ENCODE data around the gene ELMO1. TPM values are rescaled to one million over a fixed set of nuclear protein-coding genes. Genes with fewer than 3 reads are reported as not detected.

The ELMO1 gene
- total and polyA plus RNA-seq, 2 of the 13 experiments (the other 11 are each of a cell fraction or from before 2014, with no cell fraction given): 0.11 to 0.17 TPM

GRCh38 chr7:37153376-37153775 lies 295.3 kb downstream of the ELMO1 start:
- in situ Hi-C loops (cut with HindIII; ENCODE audit: extremely low pct_ligation_motif_present, low pct_unique_long_range_greater_than_20kb): no loop called here
- Histone ChIP-seq H3K27me3 (ENCODE audit: control insufficient read depth in 1 of 2, insufficient read depth in 2 of 2, low read length in 2 of 2) (no peaks in the 10 kb centered on the region), H4K20me1 (ENCODE audit: insufficient read depth, low read length) (no peaks in the 10 kb centered on the region), H3K4me2 (ENCODE audit: low read depth, low read length) (no peak overlapping the region), H3K4me3 (replicated peaks in 1 of 3; ENCODE audit: insufficient read depth in 1 of 3, low read depth in 2 of 3, low read length in 3 of 3) (no peak overlapping the region), H2AFZ (ENCODE audit: low read length) (no peak overlapping the region), H3K27ac (ENCODE audit: extremely low read length, insufficient read depth, low read length) (no peak overlapping the region), H3K79me2 (ENCODE audit: insufficient read depth, low read length) (no peaks in the 10 kb centered on the region), H3K4me1 (ENCODE audit: insufficient read depth, low read length) (peaks cover 49% of the 10 kb centered on the region), H3K9ac (ENCODE audit: insufficient read depth, low read depth, low read length) (no peak overlapping the region), H3K9me3 (ENCODE audit: low read length) (peaks cover 4% of the 10 kb centered on the region; the same call in 1 of the 2 replicates), H3K36me3 (replicated peaks in 1 of 2; ENCODE audit: control insufficient read depth in 1 of 2, insufficient read depth in 2 of 2, low read length in 2 of 2) (no peaks in the 10 kb centered on the region)
- TF ChIP-seq NAIF1 (CRISPR knock-in tag; IDR thresholded peaks at IDR 0.05; ENCODE audit: borderline replicate concordance) (no peak), FOXA1 (IDR thresholded peaks at IDR 0.05) (no peak), FOXA1 (CRISPR knock-in tag; IDR thresholded peaks at IDR 0.05) (0 out of 2 replicates have a peak, but pooled peaks have one; percentile 23)
- FAIRE-seq (no peak), ATAC-seq (no peak), DNase-seq (ENCODE audit: low spot score) (no peak)
- BruUV-seq (replicated peaks): no TSS peak
- ChIA-PET POLR2A (no interaction called here), CTCF (ENCODE audit: low intra/inter-chr PET ratio, low total read pairs) (no interaction called here)
- intact Hi-C loops (cut with micrococcal nuclease; ENCODE audit: unreplicated experiment): loop anchor here (5.0 kb wide), 1 partner anchor 36 kb away; no protein-coding TSS in a partner anchor
- WGBS (ENCODE audit: low lambda C conversion rate): 82% methylated on average over 3 of the region's 6 CpGs

- Histone ChIP-seq H3K79me2 (ENCODE audit: insufficient read depth, low read length) (no peaks in the 10 kb centered on the region), H3K4me3 (replicated peaks in 1 of 3; ENCODE audit: insufficient read depth in 1 of 3, low read depth in 2 of 3, low read length in 3 of 3) (no peak overlapping the region), H3K27ac (ENCODE audit: extremely low read length, insufficient read depth, low read length) (peak overlapping the region; percentile 4), H3K9ac (ENCODE audit: insufficient read depth, low read depth, low read length) (no peak overlapping the region), H3K4me2 (ENCODE audit: low read depth, low read length) (no peak overlapping the region), H3K36me3 (replicated peaks in 1 of 2; ENCODE audit: control insufficient read depth in 1 of 2, insufficient read depth in 2 of 2, low read length in 2 of 2) (no peaks in the 10 kb centered on the region), H3K27me3 (ENCODE audit: control insufficient read depth in 1 of 2, insufficient read depth in 2 of 2, low read length in 2 of 2) (no peaks in the 10 kb centered on the region), H4K20me1 (ENCODE audit: insufficient read depth, low read length) (no peaks in the 10 kb centered on the region), H3K9me3 (ENCODE audit: low read length) (peaks cover 4% of the 10 kb centered on the region; the same call in 1 of the 2 replicates), H3K4me1 (ENCODE audit: insufficient read depth, low read length) (peaks cover 49% of the 10 kb centered on the region), H2AFZ (ENCODE audit: low read length) (no peak overlapping the region)
- WGBS (ENCODE audit: low lambda C conversion rate): 75% methylated on average over 7 of the region's 7 CpGs
- DNase-seq (ENCODE audit: low spot score) (peak; percentile 10), ATAC-seq (peak; percentile 35; the same call in 1 of the 3 replicates), FAIRE-seq (no peak)
- intact Hi-C loops (cut with micrococcal nuclease; ENCODE audit: unreplicated experiment) (loop anchor here (5.0 kb wide), 1 partner anchor 35 kb away; no protein-coding TSS in a partner anchor), in situ Hi-C loops (cut with HindIII; ENCODE audit: extremely low pct_ligation_motif_present, low pct_unique_long_range_greater_than_20kb) (no loop called here)
- CTCF ChIA-PET (ENCODE audit: low intra/inter-chr PET ratio, low total read pairs): no interaction called here
- no TSS peak for BruUV-seq (replicated peaks)
- POLR2A ChIA-PET: no interaction called here
- TF ChIP-seq ZNF512B (CRISPR knock-in tag; IDR thresholded peaks at IDR 0.05; ENCODE audit: borderline replicate concordance) (no peak), ZNF687 (CRISPR knock-in tag; IDR thresholded peaks at IDR 0.05) (0 out of 2 replicates have a peak, but pooled peaks have one; percentile 11)
These were observed 296.8 kb downstream of the ELMO1 start for GRCh38 chr7:37151741-37152413.

Measured in HepG2 (cell line).